ENCODE results near the gene OLFML2A. TPM values are rescaled to one million over a fixed set of nuclear protein-coding genes. Genes with fewer than 3 reads are reported as not detected.
"Not testable (repeated sequence)": the region's sequence is repeated elsewhere in the genome, so short reads cannot be mapped to it uniquely, and the experiment has no call there.

OLFML2A gene
- total RNA-seq: 188 TPM

GRCh38 chr9:124776954-124777648, at the start of gene OLFML2A:
Gene OLFML2A (plus strand): TSS chr9:124777133. CDS start chr9:124777271, 138 bp downstream.
- peak; percentile 67 for DNase-seq

- no peak for DNase-seq
Observed at GRCh38 chr9:124730772-124731171, 46.2 kb upstream of the OLFML2A start.

- no peak for DNase-seq
Observed at GRCh38 chr9:124733964-124734740, 42.8 kb upstream of the OLFML2A start.

GRCh38 chr9:124734741-124735083, 42.2 kb upstream of the OLFML2A start:
- DNase-seq: not testable (repeated sequence)

GRCh38 chr9:124735121-124735520, 41.8 kb upstream of the OLFML2A start:
- DNase-seq: peak; percentile 13

GRCh38 chr9:124738075-124738474, 38.9 kb upstream of the OLFML2A start:
- not testable (repeated sequence) for DNase-seq

- no peak for DNase-seq
Observed at GRCh38 chr9:124739360-124739759, 37.6 kb upstream of the OLFML2A start.

GRCh38 chr9:124741149-124741548, 35.8 kb upstream of the OLFML2A start:
- DNase-seq: no peak

GRCh38 chr9:124741662-124742061, 35.3 kb upstream of the OLFML2A start:
- no peak for DNase-seq

- no peak for DNase-seq
Observed at GRCh38 chr9:124742940-124743339, 34.0 kb upstream of the OLFML2A start.

- DNase-seq: no peak
Observed at GRCh38 chr9:124743686-124744348, 33.1 kb upstream of the OLFML2A start.

GRCh38 chr9:124747065-124747464, 29.9 kb upstream of the OLFML2A start:
- no peak for DNase-seq

- no peak for DNase-seq
Observed at GRCh38 chr9:124749284-124749683, 27.6 kb upstream of the OLFML2A start.

GRCh38 chr9:124749781-124750180, 27.2 kb upstream of the OLFML2A start:
- no peak for DNase-seq

- no peak for DNase-seq
Observed at GRCh38 chr9:124752967-124753366, 24.0 kb upstream of the OLFML2A start.

GRCh38 chr9:124754289-124754688, 22.6 kb upstream of the OLFML2A start:
- DNase-seq: no peak

- no peak for DNase-seq
Observed at GRCh38 chr9:124755061-124755460, 21.9 kb upstream of the OLFML2A start.

GRCh38 chr9:124756011-124756410, 20.9 kb upstream of the OLFML2A start:
- no peak for DNase-seq

GRCh38 chr9:124757616-124758015, 19.3 kb upstream of the OLFML2A start:
- no peak for DNase-seq

GRCh38 chr9:124758061-124758460, 18.9 kb upstream of the OLFML2A start:
- no peak for DNase-seq

GRCh38 chr9:124758691-124759090, 18.2 kb upstream of the OLFML2A start:
- DNase-seq: no peak

GRCh38 chr9:124759327-124759726, 17.6 kb upstream of the OLFML2A start:
- no peak for DNase-seq

- DNase-seq: no peak
Observed at GRCh38 chr9:124760719-124761118, 16.2 kb upstream of the OLFML2A start.
